ENCODE data around the gene BRK1.

BRK1 gene

DNA sequence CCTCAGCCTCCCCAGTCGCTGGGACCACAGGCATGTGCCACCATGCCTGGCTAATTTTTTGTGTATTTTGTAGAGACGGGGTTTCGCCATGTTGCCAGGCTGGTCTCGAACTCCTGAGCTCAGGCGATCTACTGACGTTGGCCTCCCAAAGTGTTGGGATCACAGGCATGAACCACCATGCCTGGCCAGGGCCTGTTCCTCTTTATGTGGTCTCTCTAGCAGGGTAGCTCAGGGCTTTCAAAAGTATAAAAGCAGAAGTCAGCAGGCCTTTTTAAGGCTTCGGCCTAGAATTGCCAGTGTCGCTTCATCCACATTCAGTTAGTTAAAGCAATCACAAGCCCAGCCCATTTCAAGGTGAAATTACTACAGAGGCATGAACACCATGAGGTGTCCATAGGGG is 33.8 kb downstream of the BRK1 start:
- TF ChIP-seq, protein P1, sequence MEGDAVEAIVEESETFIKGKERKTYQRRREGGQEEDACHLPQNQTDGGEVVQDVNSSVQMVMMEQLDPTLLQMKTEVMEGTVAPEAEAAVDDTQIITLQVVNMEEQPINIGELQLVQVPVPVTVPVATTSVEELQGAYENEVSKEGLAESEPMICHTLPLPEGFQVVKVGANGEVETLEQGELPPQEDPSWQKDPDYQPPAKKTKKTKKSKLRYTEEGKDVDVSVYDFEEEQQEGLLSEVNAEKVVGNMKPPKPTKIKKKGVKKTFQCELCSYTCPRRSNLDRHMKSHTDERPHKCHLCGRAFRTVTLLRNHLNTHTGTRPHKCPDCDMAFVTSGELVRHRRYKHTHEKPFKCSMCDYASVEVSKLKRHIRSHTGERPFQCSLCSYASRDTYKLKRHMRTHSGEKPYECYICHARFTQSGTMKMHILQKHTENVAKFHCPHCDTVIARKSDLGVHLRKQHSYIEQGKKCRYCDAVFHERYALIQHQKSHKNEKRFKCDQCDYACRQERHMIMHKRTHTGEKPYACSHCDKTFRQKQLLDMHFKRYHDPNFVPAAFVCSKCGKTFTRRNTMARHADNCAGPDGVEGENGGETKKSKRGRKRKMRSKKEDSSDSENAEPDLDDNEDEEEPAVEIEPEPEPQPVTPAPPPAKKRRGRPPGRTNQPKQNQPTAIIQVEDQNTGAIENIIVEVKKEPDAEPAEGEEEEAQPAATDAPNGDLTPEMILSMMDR (IDR thresholded peaks at IDR 0.05) = no peak
- no peaks in the 10 kb centered on the region for H3K9me3 ChIP-seq
- no peak overlapping the region for H3K27ac ChIP-seq
- no peaks in the 10 kb centered on the region for H3K27me3 ChIP-seq
- H3K4me3 ChIP-seq = no peak overlapping the region
- intact Hi-C loops (cut with DNase I; ENCODE audit: low total_unique reads) = no loop called here
- peak in 1 of 2 donors; percentile 24 for DNase-seq
- H3K36me3 ChIP-seq = peaks cover 42 to 67% (median 52%) of the 10 kb centered on the region in 3 donors
- H3K4me1 ChIP-seq = peaks cover 0 to 16% (median 6%) of the 10 kb centered on the region in 4 donors

DNA sequence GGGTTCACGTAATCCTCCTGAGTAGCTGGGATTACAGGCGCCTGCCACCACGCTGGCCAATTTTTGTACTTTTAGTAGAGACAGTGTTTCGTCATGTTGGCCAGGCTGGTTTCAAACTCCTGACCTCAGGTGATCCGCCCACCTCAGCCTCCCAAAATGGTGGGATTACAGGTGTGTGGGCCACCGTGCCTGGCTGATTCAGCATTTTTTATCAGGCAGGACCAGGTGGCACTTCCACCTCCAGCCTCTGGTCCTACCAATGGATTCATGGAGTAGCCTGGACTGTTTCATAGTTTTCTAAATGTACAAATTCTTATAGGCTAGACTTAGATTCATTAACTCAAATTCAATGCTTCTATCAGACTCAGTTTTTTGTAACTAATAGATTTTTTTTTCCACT is 35.5 kb downstream of the BRK1 start:
- H3K27ac ChIP-seq = no peak overlapping the region
- no peaks in the 10 kb centered on the region for H3K4me1 ChIP-seq
- intact Hi-C loops (cut with DNase I; ENCODE audit: low total_unique reads) = no loop called here
- H3K36me3 ChIP-seq = peaks cover 42 to 75% (median 52%) of the 10 kb centered on the region in 3 donors
- TF ChIP-seq, protein P1 (IDR thresholded peaks at IDR 0.05) = no peak
- H3K27me3 ChIP-seq = no peaks in the 10 kb centered on the region
- no peak for DNase-seq
- no peak overlapping the region for H3K4me3 ChIP-seq
- no peaks in the 10 kb centered on the region for H3K9me3 ChIP-seq

DNA sequence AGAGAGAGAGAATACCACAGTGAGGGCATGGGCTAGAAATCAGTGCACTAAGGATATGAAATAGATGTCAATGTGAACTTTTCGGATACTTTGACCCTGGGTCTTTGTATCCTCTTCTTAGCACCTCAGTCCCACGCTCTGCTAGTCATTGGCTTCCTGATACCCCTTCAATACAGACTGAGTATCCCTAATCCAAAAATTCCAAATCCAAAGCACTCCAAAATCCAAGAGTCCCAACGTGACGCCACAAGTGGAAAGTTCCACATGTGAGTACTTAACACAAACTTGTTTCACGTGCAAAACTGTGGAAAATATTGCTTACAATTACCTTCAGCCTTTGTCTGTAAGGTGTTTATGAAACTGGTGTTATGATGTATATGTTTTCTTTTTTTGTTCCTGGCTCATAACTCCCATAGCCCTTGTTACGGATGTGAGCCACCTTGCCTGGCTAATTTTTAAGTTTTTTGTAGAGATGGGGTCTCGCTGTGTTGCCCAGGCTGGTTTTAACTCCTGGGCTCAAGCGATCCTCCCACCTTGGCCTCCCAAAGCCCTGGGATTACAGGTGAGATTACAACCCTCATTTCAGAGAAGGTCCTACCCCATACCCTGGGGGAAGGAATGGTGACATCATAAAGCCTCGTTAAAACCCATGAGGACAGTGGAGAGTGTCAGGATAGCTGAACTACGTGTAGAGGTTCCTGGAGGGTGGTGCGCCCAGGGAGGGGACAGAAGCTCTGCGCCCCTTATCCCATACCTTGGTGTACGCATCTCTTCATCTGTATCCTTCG is 39.1 kb downstream of the BRK1 start:
- Histone ChIP-seq H3K9me3 (no peaks in the 10 kb centered on the region), H3K4me3 (no peak overlapping the region), H3K36me3 (peaks cover 31 to 53% (median 37%) of the 10 kb centered on the region in 3 donors), H3K27me3 (no peaks in the 10 kb centered on the region), H3K4me1 (no peaks in the 10 kb centered on the region), H3K27ac (no peak overlapping the region)
- no peak for DNase-seq
- intact Hi-C loops (cut with DNase I; ENCODE audit: low total_unique reads) = no loop called here
- TF ChIP-seq, protein P1 (IDR thresholded peaks at IDR 0.05) = no peak

DNA sequence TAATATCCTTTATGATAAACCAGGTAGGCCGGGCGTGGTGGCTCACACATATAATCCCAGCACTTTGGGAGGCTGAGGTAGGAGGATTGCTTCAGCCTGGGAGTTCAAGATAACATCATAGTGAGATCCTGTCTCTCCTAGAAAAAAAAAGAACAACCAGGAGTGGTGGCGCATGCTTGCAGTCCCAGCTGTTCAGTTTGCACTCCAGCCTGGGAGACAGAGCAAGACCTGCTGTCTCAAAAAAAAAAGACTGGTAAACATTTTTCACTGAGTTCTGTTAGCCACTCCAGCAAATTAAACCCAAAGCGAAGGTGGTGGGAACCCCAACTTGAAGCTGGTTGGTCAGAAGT is 39.6 kb downstream of the BRK1 start:
- TF ChIP-seq, protein P1 (IDR thresholded peaks at IDR 0.05) = no peak
- intact Hi-C loops (cut with DNase I; ENCODE audit: low total_unique reads) = no loop called here

DNA sequence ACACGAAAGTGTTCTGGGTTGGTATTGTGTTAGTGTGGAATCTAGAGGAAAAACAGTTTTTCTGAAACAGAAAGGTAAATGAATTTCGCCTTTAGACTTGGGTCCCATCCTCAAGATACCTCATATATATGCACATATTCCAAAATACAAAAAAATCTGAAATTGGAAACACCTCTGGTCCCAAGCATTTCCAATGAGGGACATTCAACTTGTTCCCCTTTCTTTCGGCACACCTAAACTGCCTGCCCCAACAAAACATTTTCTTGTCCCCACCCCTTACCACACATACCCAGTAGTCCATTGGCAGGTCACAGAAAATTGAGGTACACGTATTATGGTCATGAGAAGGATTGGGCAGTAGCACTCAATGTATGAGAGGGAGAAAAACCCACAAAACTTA is 40.2 kb downstream of the BRK1 start:
- Histone ChIP-seq H3K4me1 (no peaks in the 10 kb centered on the region), H3K9me3 (no peaks in the 10 kb centered on the region), H3K27me3 (no peaks in the 10 kb centered on the region), H3K27ac (no peak overlapping the region), H3K36me3 (peaks cover 20 to 42% (median 26%) of the 10 kb centered on the region in 3 donors), H3K4me3 (no peak overlapping the region)
- TF ChIP-seq, protein P1 (IDR thresholded peaks at IDR 0.05) = no peak
- intact Hi-C loops (cut with DNase I; ENCODE audit: low total_unique reads) = no loop called here
- no peak for DNase-seq

More for the DNA sequence above, 39.6 kb downstream of the BRK1 start:
- no peak for DNase-seq
- H3K27me3 ChIP-seq = no peaks in the 10 kb centered on the region
- H3K4me3 ChIP-seq = no peak overlapping the region
- H3K4me1 ChIP-seq = no peaks in the 10 kb centered on the region
- no peak overlapping the region for H3K27ac ChIP-seq
- no peaks in the 10 kb centered on the region for H3K9me3 ChIP-seq
- peaks cover 25 to 47% (median 32%) of the 10 kb centered on the region in 3 donors for H3K36me3 ChIP-seq

All from tibial artery (tissue), 4 donors.